Fibroblast of the aortic adventitia (primary cell): Measurements from ENCODE around the gene VSIR. TPM values are rescaled to one million over a fixed set of nuclear protein-coding genes. Genes with fewer than 3 reads are reported as not detected.

Source experiments
- DNase-seq: peaks from one replicate; pipeline ENCODE4 v3.0.0-alpha.2; 2010; ENCODE audit warnings: low read depth
- H3K4me3 ChIP-seq: 2 replicates; pipeline ENCODE4 v1.5.1; 2011; ENCODE audit warnings: low read depth, mild to moderate bottlenecking, control low read depth, low read length, moderate library complexity
- CTCF ChIP-seq: IDR thresholded peaks from 2 replicates; pipeline ENCODE4 v1.5.1; 2011; ENCODE audit warnings: mild to moderate bottlenecking, low read length, control low read depth, inconsistent platforms; ENCODE audit not compliant: insufficient read depth
- total RNA-seq: library from RNA; depleted of rRNA; stranded (reverse); fragments of >200 nt; gene quantifications from 2 replicates; pipeline ENCODE4 v1.2.3, GENCODE V29; 2012; ENCODE audit warnings: low replicate concordance

Gene VSIR
- total RNA-seq, 1 donor, result 16.9 TPM

DNA sequence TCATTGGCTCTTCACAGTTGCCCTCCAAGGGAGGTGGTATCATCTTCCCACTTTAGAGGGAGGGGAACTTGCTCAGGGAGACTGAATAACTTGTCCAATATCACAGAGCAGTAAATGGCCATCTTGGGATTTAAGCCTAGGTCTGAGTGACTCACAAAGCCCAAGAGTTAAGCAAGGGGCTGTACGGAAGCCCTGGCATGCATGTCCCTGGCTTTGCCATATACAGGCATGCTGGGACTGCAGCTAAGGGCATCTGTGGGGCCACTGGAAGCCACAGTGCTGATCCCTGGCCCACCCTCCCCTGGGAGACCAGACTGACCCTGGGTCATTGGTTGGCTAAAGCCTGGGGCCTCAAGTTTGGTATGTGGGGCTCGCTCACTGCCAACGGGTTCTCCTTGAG is 3.1 kb downstream of the VSIR start:
- H3K4me3 ChIP-seq, result no peak overlapping the region

GRCh38 chr10:71769279-71769823 is 4.0 kb downstream of the VSIR start:
- no peak for TF ChIP-seq CTCF
- DNase-seq, result no peak
- H3K4me3 ChIP-seq, result peak overlapping the region; percentile 18

More for the DNA sequence above, 3.1 kb downstream of the VSIR start:
- no peak for TF ChIP-seq CTCF
- peak; percentile 49 for DNase-seq

GRCh38 chr10:71767420-71768035 is 5.8 kb downstream of the VSIR start:
- H3K4me3 ChIP-seq, result no peak overlapping the region
- TF ChIP-seq CTCF, result no peak
- DNase-seq, result peak; percentile 70

GRCh38 chr10:71766717-71767419 is 6.5 kb downstream of the VSIR start:
- no peak overlapping the region for H3K4me3 ChIP-seq
- TF ChIP-seq CTCF, result no peak
- peak; percentile 98 for DNase-seq

GRCh38 chr10:71765906-71766716 is 7.2 kb downstream of the VSIR start:
- TF ChIP-seq CTCF, result no peak
- H3K4me3 ChIP-seq, result no peak overlapping the region
- no peak for DNase-seq

- DNase-seq, result peak; percentile 65
- H3K4me3 ChIP-seq, result no peak overlapping the region
- TF ChIP-seq CTCF, result no peak
Measured at GRCh38 chr10:71765176-71765904, 8.0 kb downstream of the VSIR start.
